Subcutaneous abdominal adipose tissue (tissue), 5 donors: ENCODE results near the gene ATG16L2.
"Not testable (repeated sequence)": the region's sequence is repeated elsewhere in the genome, so short reads cannot be mapped to it uniquely, and the experiment has no call there.

ENCODE experiments used
- H3K27ac ChIP-seq: one replicate; pipeline ENCODE4 v1.7.0; 2013; ENCODE audit warnings: low read depth, mild to moderate bottlenecking, inconsistent platforms, low read length, moderate library complexity
- H3K27me3 ChIP-seq, 5 donors: one replicate each; pipeline ENCODE4 v1.7.0; 2013; ENCODE audit warnings: low read length in 5 of 5, inconsistent platforms in 1 of 5; ENCODE audit not compliant: control insufficient read depth in 5 of 5, insufficient read depth in 4 of 5
- H3K36me3 ChIP-seq, 5 donors: one replicate each; pipeline ENCODE4 v1.7.0; 2013; ENCODE audit warnings: low read length in 5 of 5; ENCODE audit not compliant: control insufficient read depth in 5 of 5, insufficient read depth in 5 of 5
- H3K4me1 ChIP-seq, 5 donors: one replicate each; pipeline ENCODE4 v1.7.0; 2013; ENCODE audit warnings: low read length in 5 of 5, mild to moderate bottlenecking in 3 of 5, moderate library complexity in 1 of 5; ENCODE audit not compliant: control insufficient read depth in 5 of 5, insufficient read depth in 5 of 5
- H3K4me3 ChIP-seq, 5 donors: one replicate each; pipeline ENCODE4 v1.7.0; 2013; ENCODE audit warnings: low read length in 5 of 5, low read depth in 1 of 5
- H3K9ac ChIP-seq, 5 donors: one replicate each; pipeline ENCODE4 v1.7.0; 2013; ENCODE audit warnings: low read length in 5 of 5, mild to moderate bottlenecking in 4 of 5, moderate library complexity in 3 of 5
- H3K9me3 ChIP-seq, 5 donors: one replicate each; pipeline ENCODE4 v1.7.0; 2013; ENCODE audit warnings: low read length in 5 of 5; ENCODE audit not compliant: control insufficient read depth in 5 of 5
- donor health status: healthy.
- donor health status: healthy.
- donor health status: healthy.
- donor health status: healthy.
- donor health status: healthy.

The ATG16L2 gene

DNA sequence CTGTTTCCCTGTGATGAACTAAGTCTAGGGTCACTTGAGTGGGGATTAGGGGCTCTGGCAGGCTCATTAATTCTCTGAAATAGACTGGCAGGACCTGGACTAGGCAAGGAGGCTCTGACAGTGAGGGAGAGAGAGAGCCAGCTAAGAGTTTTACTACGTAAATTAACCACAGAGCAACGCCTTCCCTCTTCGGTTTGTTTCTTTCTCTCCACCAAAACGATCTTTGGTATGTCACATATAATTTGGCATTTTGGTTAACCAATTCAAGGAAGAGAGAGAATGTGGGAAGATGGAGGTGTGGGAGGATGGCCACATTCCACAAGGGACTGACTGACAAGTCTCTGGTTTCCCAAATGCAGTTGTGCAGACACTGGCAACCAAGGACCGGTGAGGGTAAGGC, 27.9 kb downstream of the ATG16L2 start:
- Histone ChIP-seq H3K9me3 (no peaks in the 10 kb centered on the region), H3K4me1 (peaks cover 0 to 26% (median 7%) of the 10 kb centered on the region in 5 donors), H3K36me3 (peaks cover 11 to 70% (median 33%) of the 10 kb centered on the region in 5 donors), H3K27ac (peak overlapping the region; percentile 34), H3K4me3 (no peak overlapping the region), H3K27me3 (no peaks in the 10 kb centered on the region), H3K9ac (no peak overlapping the region)

DNA sequence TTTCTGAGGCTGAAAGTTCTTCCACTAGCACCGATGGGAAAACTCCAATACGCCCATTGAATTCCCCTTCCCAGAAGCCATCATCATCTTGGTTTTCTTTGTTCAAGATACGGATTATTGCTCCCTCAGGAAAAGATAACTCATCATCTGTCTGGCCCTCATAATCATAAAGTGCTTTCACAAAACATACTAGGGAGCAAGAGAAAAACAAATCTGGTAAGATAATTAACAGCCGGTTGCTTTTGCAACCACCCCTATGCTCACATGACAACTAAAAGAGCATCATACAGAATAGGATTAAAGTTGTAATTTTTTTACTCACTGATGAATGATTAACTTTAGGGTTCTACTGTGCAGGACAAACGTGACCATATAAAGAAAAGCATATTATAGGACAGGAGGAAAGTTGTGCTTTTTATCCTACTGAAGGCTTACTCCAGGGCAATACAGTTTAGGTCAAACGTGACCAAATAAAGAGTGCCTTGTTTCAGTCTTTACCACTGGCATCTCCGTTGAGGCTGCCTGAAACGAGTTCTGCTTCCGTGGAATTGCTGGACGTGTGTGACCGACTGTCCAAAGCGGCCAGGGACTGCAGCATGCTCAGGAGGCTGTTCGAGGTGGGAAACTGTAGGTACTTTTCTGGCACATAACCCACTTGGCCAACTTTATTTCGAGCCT, 28.6 kb downstream of the ATG16L2 start:
- H3K4me1 ChIP-seq: peaks cover 0 to 20% (median 7%) of the 10 kb centered on the region in 5 donors
- no peak overlapping the region for H3K9ac ChIP-seq
- H3K9me3 ChIP-seq: no peaks in the 10 kb centered on the region
- no peak overlapping the region for H3K4me3 ChIP-seq
- no peaks in the 10 kb centered on the region for H3K27me3 ChIP-seq
- peaks cover 11 to 64% (median 29%) of the 10 kb centered on the region in 5 donors for H3K36me3 ChIP-seq
- peak overlapping the region; percentile 34 for H3K27ac ChIP-seq

DNA sequence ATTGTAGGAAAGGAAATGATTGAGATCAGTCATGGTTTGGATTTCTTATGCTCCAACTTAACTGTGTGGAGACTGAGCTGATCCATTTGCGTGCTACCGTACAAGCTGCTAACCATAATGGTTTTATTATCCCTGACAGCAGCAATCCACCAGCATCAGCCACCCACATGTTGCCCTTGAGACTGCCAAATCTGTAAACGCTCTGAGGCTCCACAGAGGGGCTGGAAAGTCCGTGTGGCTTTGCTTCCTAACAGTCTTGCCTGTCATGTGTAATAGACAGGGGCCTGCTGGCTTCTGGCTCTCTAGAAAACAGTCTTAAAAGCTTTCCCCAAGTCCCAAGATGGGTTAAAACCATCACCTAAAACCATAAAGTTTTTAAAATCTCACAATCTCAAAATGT, 30.1 kb downstream of the ATG16L2 start:
- Histone ChIP-seq H3K36me3 (peaks cover 7 to 50% (median 25%) of the 10 kb centered on the region in 5 donors), H3K9ac (no peak overlapping the region), H3K4me1 (peaks cover 0 to 20% (median 7%) of the 10 kb centered on the region in 5 donors), H3K4me3 (no peak overlapping the region), H3K27ac (no peak overlapping the region), H3K9me3 (no peaks in the 10 kb centered on the region), H3K27me3 (no peaks in the 10 kb centered on the region)

DNA sequence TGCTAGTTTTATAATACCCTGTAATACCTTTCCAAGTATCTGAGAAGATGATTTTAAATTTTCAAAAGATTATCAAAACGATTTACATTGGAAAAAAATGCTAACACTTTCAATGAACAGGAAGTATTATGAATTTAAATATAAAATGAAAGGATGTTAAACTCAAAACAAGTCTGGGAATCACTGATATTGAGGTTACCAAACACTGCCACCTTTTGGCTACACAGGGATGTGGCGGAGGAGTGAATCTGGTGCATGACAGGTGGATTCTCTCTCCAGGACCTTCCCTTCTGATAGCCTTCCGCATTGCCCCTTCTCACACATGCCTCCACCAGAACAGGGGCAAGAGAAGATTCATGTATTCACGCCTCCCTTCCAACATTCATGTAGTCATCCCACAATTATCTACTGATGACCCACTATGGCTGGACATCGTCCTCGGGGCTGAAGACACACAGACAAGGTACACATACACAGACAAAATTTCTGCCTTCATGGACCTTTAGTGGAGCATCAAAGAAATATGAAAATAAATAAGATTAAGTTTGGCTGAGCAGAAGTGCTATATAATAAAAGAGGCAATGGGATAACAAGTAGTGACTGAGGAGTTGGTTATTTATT, 34.7 kb downstream of the ATG16L2 start:
- Histone ChIP-seq H3K27me3 (no peaks in the 10 kb centered on the region), H3K27ac (no peak overlapping the region), H3K36me3 (peaks cover 3 to 9% (median 7%) of the 10 kb centered on the region in 5 donors)

DNA sequence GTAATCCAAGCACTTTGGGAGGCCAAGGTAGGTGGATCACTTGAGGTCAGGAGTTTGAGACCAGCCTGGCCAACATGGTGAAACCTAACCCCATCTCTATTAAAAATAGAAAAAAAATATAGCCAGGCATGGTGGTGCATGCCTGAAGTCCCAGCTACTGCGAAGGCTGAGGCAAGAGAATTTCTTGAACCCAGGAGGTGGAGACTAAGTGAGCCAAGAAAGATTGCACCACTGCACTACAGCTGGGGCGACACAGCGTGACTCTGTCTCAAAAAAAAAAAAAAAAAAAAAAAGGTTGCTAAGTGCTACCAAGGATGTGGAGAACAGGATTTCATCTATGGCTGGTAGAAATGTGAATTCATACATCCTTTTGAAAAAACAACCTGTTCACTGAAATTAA, 36.6 kb downstream of the ATG16L2 start:
- Histone ChIP-seq H3K9ac (no peak overlapping the region), H3K4me3 (no peak overlapping the region), H3K4me1 (peaks cover 0 to under 1% (median 0%) of the 10 kb centered on the region in 5 donors), H3K9me3 (no peaks in the 10 kb centered on the region), H3K36me3 (peaks cover 0 to 8% (median 4%) of the 10 kb centered on the region in 5 donors), H3K27me3 (no peaks in the 10 kb centered on the region), H3K27ac (no peak overlapping the region)

More for the DNA sequence above, 34.7 kb downstream of the ATG16L2 start:
- Histone ChIP-seq H3K9ac (no peak overlapping the region), H3K4me3 (no peak overlapping the region), H3K9me3 (no peaks in the 10 kb centered on the region), H3K4me1 (no peaks in the 10 kb centered on the region)

DNA sequence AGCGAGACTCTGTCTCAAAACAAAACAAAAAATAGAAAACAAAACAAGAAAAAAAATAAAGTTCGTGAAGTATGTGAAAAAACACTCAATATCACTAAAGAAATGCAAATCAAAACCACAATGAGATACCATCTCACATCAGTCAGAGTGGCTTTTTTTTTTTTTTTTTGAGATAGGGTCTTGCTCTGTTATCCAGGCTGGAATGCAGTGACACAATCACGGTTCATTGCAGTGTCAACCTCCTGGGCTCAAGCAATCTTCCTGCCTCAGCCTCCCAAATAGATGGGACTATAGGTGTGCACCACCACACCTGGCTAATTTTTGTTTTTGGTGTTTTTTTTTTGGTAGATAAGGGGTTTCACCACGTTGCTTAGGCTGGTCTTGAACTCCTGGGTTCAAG, 37.5 kb downstream of the ATG16L2 start:
- Histone ChIP-seq H3K27ac (no peak overlapping the region), H3K36me3 (peaks cover 0 to 8% (median 3%) of the 10 kb centered on the region in 5 donors), H3K9me3 (no peaks in the 10 kb centered on the region), H3K27me3 (no peaks in the 10 kb centered on the region), H3K4me3 (no peak overlapping the region), H3K4me1 (peaks cover 0 to 5% (median 2%) of the 10 kb centered on the region in 5 donors), H3K9ac (no peak overlapping the region)

DNA sequence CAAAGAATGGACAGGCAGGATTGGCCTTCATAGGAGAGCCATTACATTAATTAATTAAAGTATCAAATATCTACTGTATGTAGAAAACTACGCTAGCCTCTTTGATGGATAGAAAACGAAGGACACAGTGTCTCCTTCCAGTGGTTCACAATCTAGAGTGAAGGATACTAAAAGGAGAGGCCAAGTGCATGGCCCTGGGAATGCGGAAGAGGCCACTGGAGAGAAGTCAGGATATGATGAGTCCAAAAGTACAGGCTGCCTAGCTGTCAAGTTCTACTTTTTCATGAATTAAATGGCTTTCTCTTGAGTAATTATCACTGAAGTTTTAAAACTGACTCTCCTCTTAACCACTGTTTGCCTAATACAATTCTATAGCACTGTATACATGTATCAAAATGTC, 41.9 kb downstream of the ATG16L2 start:
- H3K27ac ChIP-seq: no peak overlapping the region
- no peaks in the 10 kb centered on the region for H3K9me3 ChIP-seq
- no peak overlapping the region for H3K4me3 ChIP-seq
- no peaks in the 10 kb centered on the region for H3K27me3 ChIP-seq
- no peak overlapping the region for H3K9ac ChIP-seq
- H3K4me1 ChIP-seq: peaks cover 0 to 9% (median 7%) of the 10 kb centered on the region in 5 donors
- peaks cover 0 to 6% (median 3%) of the 10 kb centered on the region in 5 donors for H3K36me3 ChIP-seq

DNA sequence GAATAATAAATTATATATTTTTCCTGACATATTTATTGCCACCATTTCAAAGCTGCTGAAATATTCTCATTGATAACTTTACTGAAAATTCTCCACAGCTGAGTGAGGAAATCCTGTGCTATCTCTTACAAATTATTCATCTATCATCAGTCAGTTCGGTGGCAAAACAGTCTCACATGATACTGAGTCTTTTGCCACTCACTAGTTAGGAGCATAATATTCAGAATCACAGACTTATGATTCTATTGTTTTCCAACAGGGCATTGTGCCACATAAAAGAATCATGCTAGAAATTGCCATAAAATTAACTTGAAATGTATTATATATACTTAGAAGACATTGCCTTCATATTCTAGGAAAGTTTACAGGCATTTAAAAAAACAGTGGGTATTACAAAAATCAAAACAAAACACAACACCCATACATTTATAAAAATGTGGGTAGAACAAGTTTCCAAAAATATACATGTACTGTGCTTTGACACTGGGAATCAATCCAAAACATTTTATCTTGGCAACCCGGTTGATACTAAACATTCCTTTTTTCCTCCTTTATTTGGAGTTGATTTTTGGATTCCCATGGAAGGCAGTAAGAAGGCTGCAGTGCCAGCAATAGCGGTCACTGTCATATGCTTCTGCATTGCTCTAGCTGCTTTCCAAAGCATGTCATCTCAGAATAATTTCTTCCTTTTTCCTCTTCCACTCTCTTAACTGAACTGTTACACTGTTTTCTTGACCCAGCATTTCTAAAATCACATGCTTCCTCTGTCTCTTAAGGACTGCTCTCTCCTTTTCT, 42.5 kb downstream of the ATG16L2 start:
- Histone ChIP-seq H3K9me3 (no peaks in the 10 kb centered on the region), H3K27ac (peak overlapping the region; percentile 18), H3K4me1 (peaks cover 0 to 9% (median 7%) of the 10 kb centered on the region in 5 donors), H3K27me3 (no peaks in the 10 kb centered on the region), H3K9ac (no peak overlapping the region), H3K36me3 (peaks cover 0 to 6% (median 3%) of the 10 kb centered on the region in 5 donors), H3K4me3 (no peak overlapping the region)

DNA sequence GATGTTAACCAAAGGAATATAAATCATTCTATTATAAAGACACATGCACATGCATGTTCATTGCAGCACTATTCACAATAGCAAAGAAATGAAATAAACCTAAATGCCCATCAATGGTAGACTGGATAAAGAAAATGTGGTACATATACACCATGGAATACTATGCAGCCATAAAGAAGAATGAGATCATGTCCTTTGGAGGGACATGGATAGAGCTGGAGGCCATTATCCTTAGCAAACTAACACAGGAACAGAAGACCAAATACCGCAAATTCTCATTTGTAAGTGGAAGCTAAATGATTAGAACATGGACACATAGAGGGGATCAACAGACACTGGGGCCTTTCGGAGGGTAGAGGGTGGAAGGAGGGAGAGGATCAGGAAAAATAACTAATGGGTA, 44.1 kb downstream of the ATG16L2 start:
- H3K4me3 ChIP-seq, H3K27ac ChIP-seq, H3K9ac ChIP-seq, H3K36me3 ChIP-seq, H3K4me1 ChIP-seq, H3K27me3 ChIP-seq, H3K9me3 ChIP-seq: not testable (repeated sequence)

DNA sequence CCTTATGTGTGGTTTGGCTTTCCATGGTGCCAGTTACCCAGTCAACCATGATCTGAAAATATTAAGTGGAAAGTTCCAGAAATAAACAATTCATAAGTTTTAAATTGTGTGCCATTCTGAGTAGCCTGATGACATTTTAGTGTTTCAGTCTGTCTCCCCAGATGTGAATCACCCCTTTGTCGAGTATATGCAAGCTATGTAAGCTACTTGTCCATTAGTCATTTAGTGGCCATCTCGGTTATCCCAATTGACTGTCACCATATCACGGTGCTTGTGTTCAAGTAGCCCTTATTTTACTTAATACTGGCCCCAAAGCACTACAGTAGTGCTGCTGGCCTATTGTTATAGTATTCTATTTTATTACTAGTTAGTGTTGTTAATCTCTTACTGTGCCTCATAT, 44.9 kb downstream of the ATG16L2 start:
- Histone ChIP-seq H3K27ac (no peak overlapping the region), H3K36me3 (peaks cover 0 to 6% (median 3%) of the 10 kb centered on the region in 5 donors), H3K27me3 (no peaks in the 10 kb centered on the region), H3K9me3 (no peaks in the 10 kb centered on the region), H3K9ac (no peak overlapping the region), H3K4me1 (peaks cover 0 to 9% (median 7%) of the 10 kb centered on the region in 5 donors), H3K4me3 (no peak overlapping the region)
